Measurements from ENCODE around the gene HDAC5. TPM values are rescaled to one million over a fixed set of nuclear protein-coding genes. Genes with fewer than 3 reads are reported as not detected.

The HDAC5 gene
- total RNA-seq, 4 donors from 2014 or later: 31.1 to 135 (median 68.0) TPM

DNA sequence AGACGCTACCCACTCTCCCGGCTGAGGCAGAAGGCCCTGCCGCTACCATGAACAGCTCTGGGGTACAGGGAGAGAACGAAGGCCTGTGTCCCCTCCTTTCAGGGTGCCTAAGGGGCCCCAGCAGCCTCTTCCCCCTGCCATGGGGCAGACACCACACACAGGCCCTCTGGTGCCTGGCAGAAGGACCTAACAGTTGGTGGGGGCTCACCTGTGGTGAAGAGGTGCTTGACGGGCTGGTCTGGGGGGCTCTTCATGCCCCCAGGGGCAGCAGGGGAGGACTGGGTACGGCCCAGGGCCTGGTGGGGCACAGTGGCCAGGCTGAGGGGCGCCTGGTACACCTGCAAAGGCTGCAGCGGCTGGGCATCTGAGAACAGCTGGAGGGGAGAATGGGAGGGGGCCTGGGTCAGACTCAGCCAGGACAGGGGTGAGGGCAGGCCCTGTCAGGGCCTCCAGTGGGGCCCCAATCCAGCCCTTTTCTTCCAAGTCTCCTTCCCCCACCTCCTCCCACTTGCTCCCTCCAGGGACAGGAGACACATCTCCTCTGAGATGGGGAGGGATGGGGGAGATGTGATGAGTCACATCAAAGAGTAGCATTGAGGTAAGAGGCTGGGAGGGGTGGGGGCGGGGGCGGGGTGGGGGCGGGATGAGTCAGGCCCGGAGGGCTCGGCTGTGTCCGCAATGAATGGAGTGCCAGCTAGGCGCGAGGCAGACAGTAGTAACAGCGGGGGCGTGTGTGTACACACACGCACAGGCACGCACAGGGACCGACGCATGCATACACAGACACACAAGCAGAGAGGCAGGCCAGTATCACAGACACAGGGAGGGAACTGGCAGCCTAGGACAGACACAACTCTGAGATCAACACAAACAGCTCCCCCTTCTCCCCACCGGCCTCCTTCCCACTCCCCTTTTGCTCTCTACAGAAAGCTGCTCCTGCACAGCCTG is 36.8 kb downstream of the HDAC5 start:
- H3K4me3 ChIP-seq: no peak overlapping the region
- peak overlapping the region in 3 of 4 donors; percentile 44 to 60 (median 60) for H3K27ac ChIP-seq
- 19 to 35% methylated on average over 14 to 15 of the region's 23 CpGs for WGBS, 2 donors
- intact Hi-C loops (cut with DNase I): no loop called here
- no peak for DNase-seq
- no peaks in the 10 kb centered on the region for H3K9me3 ChIP-seq
- H3K36me3 ChIP-seq: peaks cover 36 to 100% (median 38%) of the 10 kb centered on the region in 3 donors
- H3K4me1 ChIP-seq: peaks cover 7 to 27% (median 9%) of the 10 kb centered on the region in 3 donors
- H3K27me3 ChIP-seq: no peaks in the 10 kb centered on the region
- TF ChIP-seq POLR2A (IDR thresholded peaks at IDR 0.05): no peak
- TF ChIP-seq, protein P1, sequence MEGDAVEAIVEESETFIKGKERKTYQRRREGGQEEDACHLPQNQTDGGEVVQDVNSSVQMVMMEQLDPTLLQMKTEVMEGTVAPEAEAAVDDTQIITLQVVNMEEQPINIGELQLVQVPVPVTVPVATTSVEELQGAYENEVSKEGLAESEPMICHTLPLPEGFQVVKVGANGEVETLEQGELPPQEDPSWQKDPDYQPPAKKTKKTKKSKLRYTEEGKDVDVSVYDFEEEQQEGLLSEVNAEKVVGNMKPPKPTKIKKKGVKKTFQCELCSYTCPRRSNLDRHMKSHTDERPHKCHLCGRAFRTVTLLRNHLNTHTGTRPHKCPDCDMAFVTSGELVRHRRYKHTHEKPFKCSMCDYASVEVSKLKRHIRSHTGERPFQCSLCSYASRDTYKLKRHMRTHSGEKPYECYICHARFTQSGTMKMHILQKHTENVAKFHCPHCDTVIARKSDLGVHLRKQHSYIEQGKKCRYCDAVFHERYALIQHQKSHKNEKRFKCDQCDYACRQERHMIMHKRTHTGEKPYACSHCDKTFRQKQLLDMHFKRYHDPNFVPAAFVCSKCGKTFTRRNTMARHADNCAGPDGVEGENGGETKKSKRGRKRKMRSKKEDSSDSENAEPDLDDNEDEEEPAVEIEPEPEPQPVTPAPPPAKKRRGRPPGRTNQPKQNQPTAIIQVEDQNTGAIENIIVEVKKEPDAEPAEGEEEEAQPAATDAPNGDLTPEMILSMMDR (IDR thresholded peaks at IDR 0.05): no peak

- DNase-seq: no peak
- WGBS, 2 donors: 50 to 58% methylated on average over 1 to 5 of the region's 5 CpGs
These were observed 37.5 kb downstream of the HDAC5 start for GRCh38 chr17:44085908-44086307.

GRCh38 chr17:44084921-44085320 is 38.5 kb downstream of the HDAC5 start:
- Histone ChIP-seq H3K9me3 (no peaks in the 10 kb centered on the region), H3K4me3 (no peak overlapping the region), H3K27me3 (no peaks in the 10 kb centered on the region), H3K4me1 (peaks cover 7 to 27% (median 9%) of the 10 kb centered on the region in 3 donors), H3K27ac (no peak overlapping the region), H3K36me3 (peaks cover 27 to 100% (median 33%) of the 10 kb centered on the region in 3 donors)
- DNase-seq: no peak
- TF ChIP-seq POLR2A (IDR thresholded peaks at IDR 0.05): no peak
- TF ChIP-seq, protein P1 (IDR thresholded peaks at IDR 0.05): no peak
- 79% methylated on average over 7 of the region's 7 CpGs for WGBS, 2 donors
- intact Hi-C loops (cut with DNase I): no loop called here

More at GRCh38 chr17:44085908-44086307, 37.5 kb downstream of the HDAC5 start:
- H3K27ac ChIP-seq: peak overlapping the region in 3 of 4 donors; percentile 44 to 60 (median 60)
- peaks cover 28 to 100% (median 32%) of the 10 kb centered on the region in 3 donors for H3K36me3 ChIP-seq
- peaks cover 7 to 27% (median 9%) of the 10 kb centered on the region in 3 donors for H3K4me1 ChIP-seq
- H3K27me3 ChIP-seq: no peaks in the 10 kb centered on the region
- no peaks in the 10 kb centered on the region for H3K9me3 ChIP-seq
- intact Hi-C loops (cut with DNase I): no loop called here
- TF ChIP-seq, protein P1 (IDR thresholded peaks at IDR 0.05): no peak
- TF ChIP-seq POLR2A (IDR thresholded peaks at IDR 0.05): no peak
- H3K4me3 ChIP-seq: no peak overlapping the region

- DNase-seq: no peak
- TF ChIP-seq POLR2A (IDR thresholded peaks at IDR 0.05): no peak
- TF ChIP-seq, protein P1 (IDR thresholded peaks at IDR 0.05): peak in 2 of 6 experiments; percentile 12 to 27
- no peaks in the 10 kb centered on the region for H3K27me3 ChIP-seq
- no peaks in the 10 kb centered on the region for H3K9me3 ChIP-seq
- H3K4me1 ChIP-seq: peaks cover 7 to 27% (median 9%) of the 10 kb centered on the region in 3 donors
- peaks cover 27 to 100% (median 31%) of the 10 kb centered on the region in 3 donors for H3K36me3 ChIP-seq
- H3K27ac ChIP-seq: no peak overlapping the region
- WGBS, 2 donors: 61 to 71% methylated on average over 5 to 6 of the region's 10 CpGs
- no peak overlapping the region for H3K4me3 ChIP-seq
- intact Hi-C loops (cut with DNase I): no loop called here
These were observed 39.3 kb downstream of the HDAC5 start for GRCh38 chr17:44084131-44084538.
